A549 (cell line): Measurements from ENCODE around the gene STK16. TPM values are rescaled to one million over a fixed set of nuclear protein-coding genes. Genes with fewer than 3 reads are reported as not detected.

Experiments
- ATAC-seq, 2 experiments: fragments of 200-7000 bp in 1 of 2; fragments of >200 bp in 1 of 2; cut with Nextera tagmentation in 1 of 2; cut with Tn5 transposase in 1 of 2; 3 replicates each; pipeline versions ENCODE4 v1.8.0 to v1.9.1; 2018 to 2020; ENCODE audit warnings: mild to moderate bottlenecking in 1 of 2, moderate library complexity in 1 of 2
- CTCF ChIA-PET: fragments of 300-600 bp; sonication (Branson Sonifier 250); formaldehyde crosslinking; extraction: SDS; loops from one replicate; lab custom pipeline; 2021; ENCODE audit warnings: antibody characterized with exemption, inconsistent platforms; lab: Yijun Ruan, JAX
- POLR2A ChIA-PET: fragments of 350-600 bp; formaldehyde crosslinking; extraction: SDS; loops from one replicate; lab custom pipeline; 2021; ENCODE audit warnings: antibody characterized with exemption, inconsistent platforms; lab: Yijun Ruan, JAX
- DNase-seq, 2 experiments: peaks; one replicate each; pipeline versions ENCODE4 v3.0.0 to v3.0.0-alpha.2; 2011 to 2016; ENCODE audit warnings: low read depth in 1 of 2, low spot score in 1 of 2
- FAIRE-seq: peaks from 2 replicates; lab custom pipeline; 2011; peaks lifted over from hg19 to GRCh38; lab: Jason Lieb, UNC
- H3K27ac ChIP-seq, 2 experiments: fragments of >200 bp; sonication (Bioruptor Twin); formaldehyde crosslinking; 3 replicates each; pipeline ENCODE4 v1.5.1; 2016 to 2017
- H3K4me1 ChIP-seq: fragments of >200 bp; sonication (Bioruptor Twin); formaldehyde crosslinking; 3 replicates; pipeline ENCODE4 v1.6.1; 2016
- H3K4me2 ChIP-seq: fragments of >200 bp; sonication (Bioruptor Twin); formaldehyde crosslinking; 3 replicates; pipeline ENCODE4 v1.6.1; 2016
- H3K4me3 ChIP-seq: fragments of >200 bp; sonication (Bioruptor Twin); formaldehyde crosslinking; 3 replicates; pipeline ENCODE4 v1.5.1; 2016
- H3K9me3 ChIP-seq: fragments of >200 bp; sonication (Bioruptor Twin); formaldehyde crosslinking; 3 replicates; pipeline ENCODE4 v1.6.1; 2016
- ATOH8 ChIP-seq: fragments of 250-450 bp; sonication (Bioruptor Pico); IDR thresholded peaks from 2 replicates; pipeline ENCODE4 v1.5.0; 2020; ENCODE audit warnings: low read depth, mild to moderate bottlenecking, moderate library complexity
- CBX8 ChIP-seq: fragments of 200-600 bp; sonication (generic); IDR thresholded peaks from 2 replicates; pipeline ENCODE4 v1.6.1; 2016
- CHD4 ChIP-seq: fragments of 200-600 bp; sonication (generic); IDR thresholded peaks from 2 replicates; pipeline ENCODE4 v1.6.1; 2016; ENCODE audit warnings: antibody characterized with exemption, mild to moderate bottlenecking, borderline replicate concordance
- EHMT2 ChIP-seq: fragments of 200-600 bp; sonication (generic); IDR thresholded peaks from 2 replicates; pipeline ENCODE4 v1.6.1; 2016; ENCODE audit warnings: antibody characterized with exemption, low read depth, mild to moderate bottlenecking, moderate library complexity
- FOSL2 ChIP-seq, 2 experiments: fragments of 450-650 bp in 1 of 2; fragments of >200 bp in 1 of 2; sonication (Bioruptor Twin) in 1 of 2; formaldehyde crosslinking; IDR thresholded peaks; 2 replicates each; pipeline versions ENCODE4 v1.5.0 to v1.6.1; 2016 to 2020; ENCODE audit warnings: mild to moderate bottlenecking in 1 of 2, moderate library complexity in 1 of 2
- FOXS1 ChIP-seq: fragments of 250-450 bp; sonication (Bioruptor Pico); IDR thresholded peaks from 2 replicates; pipeline ENCODE4 v1.5.0; 2020; ENCODE audit warnings: mild to moderate bottlenecking, moderate library complexity
- HMGXB4 ChIP-seq: fragments of 250-450 bp; sonication (Bioruptor Pico); IDR thresholded peaks from 2 replicates; pipeline ENCODE4 v1.5.0; 2021; ENCODE audit warnings: mild to moderate bottlenecking, moderate library complexity, borderline replicate concordance
- JUN ChIP-seq, 2 experiments: fragments of >200 bp; sonication (Bioruptor Twin); formaldehyde crosslinking; IDR thresholded peaks; 2 replicates in 1 of 2; 3 replicates in 1 of 2; pipeline ENCODE4 v1.6.1; 2016 to 2017
- MAFK ChIP-seq: fragments of 450-650 bp; IDR thresholded peaks from 2 replicates; pipeline ENCODE4 v1.6.1; 2014; ENCODE audit not compliant: partially characterized antibody
- MAX ChIP-seq: IDR thresholded peaks from 2 replicates; pipeline ENCODE4 v1.6.1; 2012
- NR3C1 ChIP-seq: fragments of >200 bp; sonication (Bioruptor Twin); formaldehyde crosslinking; IDR thresholded peaks from 3 replicates; pipeline ENCODE4 v1.6.1; 2017
- PHF8 ChIP-seq: fragments of 200-600 bp; sonication (generic); IDR thresholded peaks from 2 replicates; pipeline ENCODE4 v1.6.1; 2016; ENCODE audit warnings: low read depth, mild to moderate bottlenecking, antibody characterized with exemption, moderate library complexity, borderline replicate concordance
- RAD21 ChIP-seq, 2 experiments: fragments of >200 bp in 1 of 2; sonication (Bioruptor Twin) in 1 of 2; formaldehyde crosslinking in 1 of 2; IDR thresholded peaks in 1 of 2; conservative IDR thresholded peaks in 1 of 2; 2 replicates in 1 of 2; 3 replicates in 1 of 2; pipeline ENCODE4 v1.6.1; 2012 to 2018; ENCODE audit warnings: inconsistent platforms in 1 of 2
- RARB ChIP-seq: fragments of 250-450 bp; sonication (Bioruptor Pico); IDR thresholded peaks from 2 replicates; pipeline ENCODE4 v1.8.0; 2021; ENCODE audit warnings: mild to moderate bottlenecking, moderate library complexity
- RFX5 ChIP-seq: fragments of 450-650 bp; IDR thresholded peaks from 2 replicates; pipeline ENCODE4 v1.7.1; 2014; ENCODE audit warnings: antibody characterized with exemption, mild to moderate bottlenecking, moderate library complexity
- SREBF2 ChIP-seq: fragments of 450-650 bp; IDR thresholded peaks from 2 replicates; pipeline ENCODE4 v1.6.1; 2014; ENCODE audit warnings: mild to moderate bottlenecking, moderate library complexity
- USF2 ChIP-seq: fragments of 450-650 bp; IDR thresholded peaks from 2 replicates; pipeline ENCODE4 v1.6.1; 2014; ENCODE audit warnings: antibody characterized with exemption
- ZFP36 ChIP-seq: fragments of 450-650 bp; IDR thresholded peaks from 2 replicates; pipeline ENCODE4 v1.6.1; 2014; ENCODE audit warnings: borderline replicate concordance; ENCODE audit not compliant: partially characterized antibody
- ZNF302 ChIP-seq: fragments of 250-450 bp; sonication (Bioruptor Pico); IDR thresholded peaks from 2 replicates; pipeline ENCODE4 v1.9.0; 2021; ENCODE audit warnings: inconsistent platforms, mild to moderate bottlenecking, moderate library complexity
- WGBS: methylation state at CpG from one replicate; pipeline ENCODE4 v1.1.6; 2017; ENCODE audit errors: missing lambda C conversion rate; 5-methylcytosine and 5-hydroxymethylcytosine counted together
- polyA plus RNA-seq, 4 experiments: library from polyadenylated mRNA; depleted of rRNA in 3 of 4; stranded (reverse); fragments of >200 nt; fragmentation: RNase III in 1 of 4; extraction: RNeasy Plus Mini Kit Qiagen cat#74134 plus additional on column Dnase treatment in 1 of 4; gene quantifications; 2 replicates in 3 of 4; 3 replicates in 1 of 4; pipeline ENCODE4 v1.2.3, GENCODE V29; 2011 to 2017

The STK16 gene
- polyA plus RNA-seq, 2 of the 4 experiments (the other 2 are of a cell fraction): 37.0 to 43.3 TPM

- Histone ChIP-seq H3K9me3 (no peaks in the 10 kb centered on the region), H3K4me1 (peaks cover 20% of the 10 kb centered on the region), H3K4me2 (no peak overlapping the region), H3K4me3 (no peak overlapping the region), H3K27ac (peak overlapping the region in 1 of 2 experiments; percentile 50; a peak in 3 of 6 replicates)
- POLR2A ChIA-PET: no interaction called here
- 86% methylated on average over 1 of the region's 1 CpG for WGBS
- ATAC-seq (peak in 1 of 2 experiments; percentile 10; a peak in 1 of 6 replicates), FAIRE-seq (no peak), DNase-seq (no peak)
- no peak for TF ChIP-seq JUN (IDR thresholded peaks at IDR 0.05)
- TF ChIP-seq FOXS1 (CRISPR knock-in tag): no peak
- TF ChIP-seq RAD21 (conservative IDR thresholded peaks at IDR 0.05 in 1 of 2, IDR thresholded peaks at IDR 0.05 in 1 of 2): no peak
- no peak for TF ChIP-seq ZNF302
- TF ChIP-seq FOSL2 (IDR thresholded peaks at IDR 0.05): no peak
- TF ChIP-seq FOSL2 (CRISPR knock-in tag; IDR thresholded peaks at IDR 0.05): no peak
- no peak for TF ChIP-seq RARB (CRISPR knock-in tag)
- TF ChIP-seq NR3C1: no peak
- TF ChIP-seq RFX5: no peak
- TF ChIP-seq ZFP36: no peak
- no peak for TF ChIP-seq HMGXB4 (CRISPR knock-in tag)
- no peak for TF ChIP-seq SREBF2
- no peak for TF ChIP-seq PHF8
- TF ChIP-seq CHD4: no peak
- CTCF ChIA-PET: interaction anchor here (1.0 to 4.6 kb wide), 5 partner anchors 9 to 31 kb away, joined by 3 to 20 read pairs (median 10); partner anchors contain the start of gene TUBA4A
Measured at GRCh38 chr2:219266886-219267285, 21.6 kb downstream of the STK16 start.

GRCh38 chr2:219268294-219268693 is 23.0 kb downstream of the STK16 start:
- ChIA-PET CTCF (interaction anchor here (1.4 to 4.6 kb wide), 3 partner anchors 14 to 27 kb away, joined by 3 to 24 read pairs (median 18); partner anchors contain the start of genes TUBA4A and TUBA4B), POLR2A (no interaction called here)
- FAIRE-seq: no peak
- peaks cover 33% of the 10 kb centered on the region for H3K4me1 ChIP-seq
- DNase-seq: no peak
- 0 out of 6 replicates have a peak overlapping the region, but pooled peaks of 1 of the 2 experiments have one; percentile 13 for H3K27ac ChIP-seq
- no peak overlapping the region for H3K4me2 ChIP-seq
- H3K4me3 ChIP-seq: no peak overlapping the region
- no peak for TF ChIP-seq EHMT2
- no peak for TF ChIP-seq CBX8
- no peak for TF ChIP-seq ATOH8
- no peak for TF ChIP-seq USF2
- TF ChIP-seq MAX: no peak
- TF ChIP-seq MAFK: no peak
- 89% methylated on average over 2 of the region's 2 CpGs for WGBS
- no peak for ATAC-seq
- no peaks in the 10 kb centered on the region for H3K9me3 ChIP-seq
